Activated CD4-positive, alpha-beta T cell treated with anti-CD3 and anti-CD28 coated beads, Interleukin-2, amount 50 U/mL, for 24 hours (primary cell): Measurements from ENCODE around the gene ASB10.

Experiments used
- DNase-seq, 2 donors: peaks; one replicate each; pipeline ENCODE4 v3.0.0-alpha.2; 2020; ENCODE audit warnings: low read depth in 1 of 2, low spot score in 1 of 2

The ASB10 gene, protein sequence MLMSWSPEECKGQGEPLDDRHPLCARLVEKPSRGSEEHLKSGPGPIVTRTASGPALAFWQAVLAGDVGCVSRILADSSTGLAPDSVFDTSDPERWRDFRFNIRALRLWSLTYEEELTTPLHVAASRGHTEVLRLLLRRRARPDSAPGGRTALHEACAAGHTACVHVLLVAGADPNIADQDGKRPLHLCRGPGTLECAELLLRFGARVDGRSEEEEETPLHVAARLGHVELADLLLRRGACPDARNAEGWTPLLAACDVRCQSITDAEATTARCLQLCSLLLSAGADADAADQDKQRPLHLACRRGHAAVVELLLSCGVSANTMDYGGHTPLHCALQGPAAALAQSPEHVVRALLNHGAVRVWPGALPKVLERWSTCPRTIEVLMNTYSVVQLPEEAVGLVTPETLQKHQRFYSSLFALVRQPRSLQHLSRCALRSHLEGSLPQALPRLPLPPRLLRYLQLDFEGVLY

DNA sequence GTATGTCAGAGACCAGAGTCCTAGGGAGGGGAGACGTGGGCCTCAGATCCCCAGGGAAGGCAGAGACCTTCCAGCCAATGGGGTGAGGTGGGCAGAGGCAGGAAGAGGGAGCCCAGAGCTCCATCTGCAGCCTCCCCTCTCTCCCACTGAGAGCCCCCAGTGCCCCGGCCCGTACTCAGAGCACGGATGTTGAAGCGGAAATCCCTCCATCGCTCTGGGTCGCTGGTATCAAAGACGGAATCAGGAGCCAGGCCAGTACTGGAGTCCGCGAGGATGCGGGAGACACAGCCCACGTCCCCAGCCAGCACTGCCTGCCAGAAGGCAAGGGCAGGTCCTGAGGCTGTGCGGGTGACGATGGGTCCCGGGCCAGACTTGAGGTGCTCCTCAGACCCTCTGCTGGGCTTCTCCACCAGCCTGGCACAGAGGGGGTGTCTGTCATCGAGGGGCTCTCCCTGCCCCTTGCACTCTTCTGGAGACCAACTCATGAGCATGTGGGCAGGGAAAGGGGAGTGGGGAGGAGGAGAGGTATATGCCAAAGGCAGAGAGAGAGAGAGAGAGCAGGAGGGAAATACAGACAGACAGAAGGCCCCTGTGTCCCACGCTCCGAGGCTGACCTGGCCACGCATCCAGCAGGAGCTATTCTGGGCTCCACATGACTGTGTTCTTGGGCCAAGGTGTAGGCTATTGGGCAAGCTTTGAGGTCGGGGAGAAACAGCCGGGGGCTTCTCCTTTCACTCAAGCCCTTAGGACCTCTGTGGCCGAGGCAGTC lies at the start of gene ASB10:
Gene ASB10 (minus strand): TSS at position 611 of the 769 bp plus-strand sequence. CDS start 120 bp downstream, at position 491.
- DNase-seq, result no peak

DNA sequence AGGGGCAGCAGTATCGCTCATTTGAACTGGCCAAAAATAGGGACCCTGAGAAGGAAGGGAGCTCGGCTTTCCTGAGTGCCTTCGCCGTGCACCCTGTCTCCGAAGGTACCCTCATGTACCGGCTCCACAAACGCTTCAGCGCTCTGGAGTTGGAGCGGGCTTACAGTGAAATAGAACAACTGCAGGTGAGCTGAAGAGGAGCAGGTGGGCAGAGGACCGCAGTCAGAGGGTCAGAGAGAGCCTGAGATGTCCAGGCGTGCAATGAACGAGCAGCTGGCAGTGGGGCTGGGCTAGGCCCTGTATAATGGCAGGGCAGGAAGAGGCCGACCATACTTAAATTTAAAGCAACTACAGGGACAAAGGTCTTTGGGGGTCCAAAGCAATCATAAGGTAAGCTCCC lies 49.4 kb upstream of the ASB10 start:
- DNase-seq, result no peak

DNA sequence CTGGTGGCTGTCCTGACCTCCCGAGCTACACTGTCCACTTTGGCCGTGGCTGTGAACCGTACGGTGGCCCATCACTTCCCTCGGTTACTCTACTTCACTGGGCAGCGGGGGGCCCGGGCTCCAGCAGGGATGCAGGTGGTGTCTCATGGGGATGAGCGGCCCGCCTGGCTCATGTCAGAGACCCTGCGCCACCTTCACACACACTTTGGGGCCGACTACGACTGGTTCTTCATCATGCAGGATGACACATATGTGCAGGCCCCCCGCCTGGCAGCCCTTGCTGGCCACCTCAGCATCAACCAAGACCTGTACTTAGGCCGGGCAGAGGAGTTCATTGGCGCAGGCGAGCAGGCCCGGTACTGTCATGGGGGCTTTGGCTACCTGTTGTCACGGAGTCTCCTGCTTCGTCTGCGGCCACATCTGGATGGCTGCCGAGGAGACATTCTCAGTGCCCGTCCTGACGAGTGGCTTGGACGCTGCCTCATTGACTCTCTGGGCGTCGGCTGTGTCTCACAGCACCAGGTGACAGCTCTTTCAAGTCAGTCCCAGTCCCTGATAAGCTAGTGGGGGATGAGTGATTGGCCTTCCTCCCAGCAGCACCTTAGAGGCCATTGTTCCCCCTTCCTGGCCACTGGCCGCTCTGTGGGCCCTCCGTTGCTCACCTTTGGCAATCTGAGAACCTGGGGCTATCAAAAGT lies 48.2 kb upstream of the ASB10 start:
- no peak for DNase-seq

DNA sequence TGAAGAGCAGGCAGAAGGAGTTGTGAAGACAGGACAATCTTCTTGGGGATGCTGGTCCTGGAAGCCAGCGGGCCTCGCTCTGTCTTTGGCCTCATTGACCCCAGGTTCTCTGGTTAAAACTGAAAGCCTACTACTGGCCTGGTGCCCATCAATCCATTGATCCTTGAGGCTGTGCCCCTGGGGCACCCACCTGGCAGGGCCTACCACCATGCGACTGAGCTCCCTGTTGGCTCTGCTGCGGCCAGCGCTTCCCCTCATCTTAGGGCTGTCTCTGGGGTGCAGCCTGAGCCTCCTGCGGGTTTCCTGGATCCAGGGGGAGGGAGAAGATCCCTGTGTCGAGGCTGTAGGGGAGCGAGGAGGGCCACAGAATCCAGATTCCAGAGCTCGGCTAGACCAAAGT lies 46.8 kb upstream of the ASB10 start:
- DNase-seq, result no peak

DNA sequence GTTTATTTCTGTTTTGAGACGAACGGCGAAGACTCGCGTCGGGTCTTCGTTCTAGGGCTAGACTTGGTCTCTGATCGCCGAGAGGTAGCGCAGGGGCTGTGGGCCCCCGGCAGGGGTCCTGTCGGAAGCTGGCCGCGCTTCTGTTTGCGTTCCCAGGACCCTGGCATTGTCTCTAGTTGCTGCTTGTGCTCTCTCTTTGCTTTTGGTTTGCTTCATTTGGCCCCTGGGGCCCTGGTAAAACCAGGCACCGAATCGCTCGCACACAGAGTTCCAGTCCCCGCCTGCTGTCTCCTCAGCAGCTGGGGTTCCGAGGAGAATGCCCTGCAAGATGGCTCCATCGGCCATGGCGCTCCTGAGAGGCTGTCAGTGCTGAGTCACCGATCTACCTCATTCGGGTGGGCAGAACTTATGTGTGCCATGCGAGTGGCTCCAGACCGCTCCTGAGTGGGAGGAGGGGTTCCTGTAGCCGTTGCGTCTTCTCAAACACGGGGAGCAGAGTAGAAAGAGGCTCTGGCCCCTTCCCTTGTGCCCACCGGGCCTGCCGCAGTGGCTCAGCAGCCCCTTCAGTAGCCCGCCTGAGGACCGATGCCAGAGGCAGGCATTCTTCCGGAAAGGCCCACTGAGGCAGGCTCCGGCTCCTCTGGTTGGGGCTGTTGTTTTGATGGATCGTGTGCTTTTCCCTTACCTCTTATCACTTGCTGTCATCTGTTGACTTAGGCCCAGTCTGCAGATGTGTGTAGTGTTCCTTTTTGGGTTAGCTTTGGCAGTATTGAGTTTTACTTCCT lies 46.1 kb upstream of the ASB10 start:
- peak; percentile 53 to 72 for DNase-seq

DNA sequence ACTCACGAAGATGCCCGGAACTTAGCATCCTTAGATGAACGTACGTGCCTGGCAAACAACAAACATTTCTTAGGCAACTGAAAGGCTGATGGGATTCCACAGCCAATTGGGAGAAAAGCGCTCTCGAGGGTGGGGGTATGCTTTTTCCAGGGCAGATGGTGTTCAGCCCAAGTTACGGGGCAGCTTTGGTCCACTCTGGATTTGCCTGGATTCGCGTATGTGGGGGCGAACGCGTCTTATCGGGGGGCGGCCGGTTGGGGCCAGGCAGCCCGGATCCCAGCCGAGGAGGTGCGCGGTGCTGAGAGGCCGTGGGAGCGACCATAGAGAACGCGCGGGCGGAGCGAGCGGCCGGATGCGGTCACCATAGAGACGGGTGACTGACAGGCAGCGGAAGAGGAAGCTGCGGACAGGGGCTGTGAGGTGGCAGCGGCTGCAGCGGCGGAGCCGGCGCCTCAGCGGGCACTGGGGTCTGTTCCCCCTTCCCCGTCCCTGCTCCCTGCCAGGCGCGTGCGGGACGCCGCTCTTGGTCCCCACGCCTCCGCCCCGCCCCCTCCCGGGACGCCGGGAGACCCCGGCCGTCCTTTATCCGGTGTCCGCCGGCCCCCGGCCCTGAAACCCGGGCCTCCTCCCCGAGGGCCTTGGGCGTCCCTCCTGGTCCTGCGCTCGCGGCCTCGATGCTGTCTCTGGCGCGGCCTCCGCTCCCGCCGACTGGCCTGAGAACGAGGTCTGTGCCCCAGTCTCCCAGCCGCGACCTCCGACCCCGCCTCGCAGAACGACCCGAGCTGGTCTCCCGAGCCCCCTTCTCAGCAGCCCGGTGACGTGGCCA lies 45.3 kb upstream of the ASB10 start, which contains the start of gene CHPF2:
Gene CHPF2 (plus strand): TSS at position 393 of the 826 bp plus-strand sequence. CDS start 1,529 bp downstream, outside the sequence.
- DNase-seq, result peak; percentile 74 to 88

DNA sequence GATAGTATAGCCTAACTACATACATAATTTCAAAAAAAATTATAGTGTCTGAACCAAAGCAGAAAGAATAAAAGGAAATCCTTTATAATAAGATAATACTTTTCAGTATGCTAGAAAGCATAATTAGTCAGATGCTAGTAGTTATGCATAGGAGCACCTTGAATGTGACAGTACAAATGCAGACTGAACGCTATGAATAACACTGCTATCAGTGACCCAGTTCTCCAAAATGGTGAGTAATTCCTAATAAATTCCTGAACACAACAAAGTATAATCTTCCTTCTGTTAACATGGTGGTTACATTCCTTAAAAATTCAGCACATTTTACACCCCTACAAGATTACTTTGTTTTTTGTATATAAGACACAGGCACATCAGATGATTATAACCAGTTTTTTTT lies 44.0 kb upstream of the ASB10 start:
- DNase-seq, result no peak

DNA sequence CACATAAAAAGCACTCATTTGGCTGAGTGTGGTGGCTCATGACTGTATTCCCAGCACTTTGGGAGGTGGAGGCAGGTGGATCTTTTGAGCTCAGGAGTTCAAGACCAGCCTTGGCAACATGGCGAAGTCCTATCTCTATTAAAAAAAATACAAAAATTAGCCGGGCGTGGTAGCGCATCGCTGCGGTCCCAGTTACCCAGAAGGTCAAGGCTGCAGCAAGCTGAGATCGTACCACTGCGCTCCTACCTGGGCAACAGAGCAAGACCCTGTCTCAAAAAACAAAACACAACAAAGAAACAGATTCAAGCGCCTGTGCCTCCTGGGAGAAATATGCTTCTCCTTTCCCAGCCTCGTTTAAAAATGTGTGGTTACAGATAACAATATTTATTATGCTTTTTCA lies 42.2 kb upstream of the ASB10 start:
- no peak for DNase-seq

DNA sequence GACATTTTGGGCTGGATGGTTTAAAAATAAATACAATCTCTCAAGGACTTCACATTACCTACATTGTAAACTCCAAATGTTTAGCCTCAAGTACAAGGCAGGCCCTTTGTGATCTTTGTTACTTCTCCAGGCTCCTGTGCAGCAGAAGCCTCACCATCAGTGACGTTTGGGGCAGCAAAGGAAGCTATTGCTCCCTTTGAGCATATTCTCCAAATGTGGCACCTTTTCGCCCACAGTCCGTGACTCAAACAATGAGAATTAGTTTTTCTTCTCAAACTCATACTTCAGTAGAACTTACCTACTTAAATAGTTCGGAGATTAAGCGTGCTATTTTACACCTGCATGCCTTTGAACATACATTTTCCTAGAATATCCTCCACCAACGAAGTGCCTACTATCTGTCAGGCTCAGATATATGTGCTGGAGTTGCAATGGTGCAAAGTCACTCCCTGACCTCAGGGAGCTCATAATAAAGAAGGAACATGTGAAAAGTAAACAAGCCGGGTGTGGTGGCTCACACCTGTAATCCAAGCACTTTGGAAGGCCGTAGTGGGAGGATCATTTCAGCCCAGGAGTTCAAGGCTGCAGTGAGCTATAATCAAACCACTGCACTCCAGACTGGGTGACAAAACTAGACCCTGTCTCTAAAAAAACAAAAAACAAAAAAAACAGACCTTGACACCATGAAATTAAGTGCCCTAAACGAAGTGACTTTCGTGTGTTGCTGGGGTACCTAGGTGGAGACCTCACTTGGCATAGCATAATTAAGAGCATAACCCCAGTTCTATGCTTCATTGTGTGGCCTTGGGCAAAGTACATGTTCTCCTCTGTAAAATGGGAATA lies 41.2 kb upstream of the ASB10 start:
- no peak for DNase-seq

DNA sequence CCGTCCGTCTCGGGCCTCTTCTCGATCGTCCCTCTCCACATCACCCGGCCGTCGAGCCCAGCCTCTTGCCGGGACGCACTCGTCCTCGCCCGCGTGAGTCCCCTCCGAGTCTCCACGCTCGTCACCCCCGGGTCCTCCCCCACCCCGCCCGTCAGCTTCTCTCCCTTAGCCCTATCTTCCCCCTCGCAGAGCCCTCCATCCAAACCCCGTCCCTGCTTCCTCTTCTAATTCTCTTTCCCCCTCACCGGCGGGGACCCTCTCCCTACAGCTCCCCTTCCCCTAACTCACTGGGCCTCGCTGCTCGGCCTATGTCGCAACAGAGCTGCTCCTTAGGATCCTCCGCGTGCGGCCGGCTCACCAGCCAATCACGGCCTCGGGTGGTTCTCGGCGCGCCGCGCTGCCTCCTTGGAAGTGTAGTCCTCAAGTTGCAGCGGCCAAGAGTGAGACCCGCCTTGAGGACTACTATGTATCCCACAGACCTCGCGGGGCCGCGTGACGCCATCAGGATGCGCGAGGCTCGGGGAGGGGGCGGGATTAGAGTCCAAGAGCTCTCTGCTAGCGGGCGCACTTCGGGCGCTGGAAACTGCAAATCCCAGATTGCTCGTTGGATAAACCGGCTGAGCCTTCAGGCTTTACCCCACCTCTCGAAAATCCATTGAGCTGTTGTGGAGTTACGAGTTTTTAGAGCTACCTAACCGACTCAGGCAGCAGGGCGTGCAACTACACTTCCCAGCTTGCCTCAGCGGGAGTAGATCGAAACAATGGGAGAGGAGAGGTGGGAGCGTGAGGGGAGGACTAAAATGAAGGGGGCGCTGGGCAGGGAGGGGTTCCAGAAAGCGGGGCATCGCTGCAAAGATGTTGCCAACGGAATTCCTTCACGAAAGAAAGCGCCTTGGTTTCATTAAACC lies 40.1 kb upstream of the ASB10 start, which contains the start of gene ABCF2:
Gene ABCF2 (minus strand): TSS at position 331 of the 908 bp plus-strand sequence. CDS start 747 bp downstream, outside the sequence.
- peak; percentile 98 for DNase-seq

DNA sequence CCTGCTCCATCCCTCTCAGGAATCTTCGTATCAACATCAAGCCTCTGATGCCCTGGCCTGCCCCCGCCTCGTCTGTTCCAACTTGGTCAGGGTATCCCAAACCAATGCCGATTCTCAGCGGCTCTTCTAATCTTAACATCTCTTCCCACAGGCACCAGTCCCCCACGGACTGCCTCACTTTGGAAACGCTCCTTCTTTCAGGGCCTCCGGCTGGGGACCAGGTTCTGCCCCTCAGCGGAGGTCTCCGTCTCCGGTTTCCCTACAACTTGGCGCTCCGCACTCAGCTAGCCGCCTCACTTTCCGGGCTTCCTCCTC lies 39.5 kb upstream of the ASB10 start:
- no peak for DNase-seq

DNA sequence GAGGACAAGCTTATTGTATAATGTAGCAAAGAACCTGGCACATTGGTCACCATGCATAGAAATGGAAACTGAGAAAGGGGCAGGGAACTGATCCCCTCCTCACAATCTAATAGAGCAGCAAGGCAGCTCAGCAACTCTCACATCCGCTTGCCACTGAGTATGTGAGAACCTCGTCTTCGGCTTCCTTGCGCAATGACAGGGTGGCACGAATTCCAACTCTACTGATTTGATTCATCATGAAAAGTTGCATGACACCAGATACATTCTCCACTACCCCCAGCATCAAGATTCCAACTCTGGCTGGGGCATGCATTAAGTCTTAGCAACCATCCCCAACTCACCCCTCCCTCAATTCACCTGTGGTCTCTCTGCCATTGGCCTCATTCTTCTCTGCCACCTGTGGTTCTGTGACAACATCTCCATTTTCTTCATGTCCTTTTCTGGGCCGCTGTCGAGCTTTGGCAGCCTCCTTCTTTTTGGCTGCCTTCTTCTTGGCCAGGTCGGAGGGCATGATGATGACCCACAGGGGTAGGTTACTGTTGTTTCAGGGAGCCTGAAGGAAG lies 39.0 kb upstream of the ASB10 start:
- no peak for DNase-seq

DNA sequence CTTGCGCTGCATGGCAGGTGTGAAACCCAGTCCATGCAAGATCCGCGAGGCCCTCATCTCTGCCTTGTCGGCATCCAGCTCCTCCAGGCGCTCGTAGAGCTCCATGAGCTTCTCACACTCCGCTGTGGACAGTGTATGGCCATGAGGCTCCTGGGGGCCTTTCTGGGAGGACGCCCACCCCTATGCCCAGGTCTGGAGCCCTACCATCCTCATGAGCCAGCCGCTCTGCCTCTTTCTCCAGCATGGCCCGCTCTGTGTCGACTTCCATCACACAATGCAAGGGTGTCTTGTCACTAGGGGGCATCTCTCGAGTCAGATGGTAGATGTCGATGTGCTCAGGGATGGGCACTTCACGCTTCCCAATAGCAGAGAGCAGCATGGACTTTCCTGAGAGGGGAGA lies 36.7 kb upstream of the ASB10 start:
- DNase-seq, result no peak

DNA sequence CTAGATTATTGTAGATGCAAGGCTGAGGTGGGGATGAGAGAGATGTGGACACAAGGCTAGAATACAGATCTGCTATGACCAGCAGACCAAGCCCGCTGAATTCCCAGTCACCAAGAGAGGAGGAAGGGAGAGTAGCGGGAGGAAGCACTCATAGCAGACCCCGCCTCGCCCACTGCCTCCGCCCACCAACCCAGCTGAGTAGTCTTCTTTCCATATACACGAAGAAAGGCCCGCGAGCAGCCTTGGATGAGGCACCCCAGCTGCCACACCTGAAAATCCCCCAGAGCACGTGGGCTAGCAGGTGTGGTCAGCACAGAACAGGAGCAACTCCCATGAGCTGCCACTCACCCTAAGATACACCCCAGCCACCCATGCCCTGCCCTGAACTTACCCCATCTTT lies 31.1 kb upstream of the ASB10 start:
- DNase-seq, result no peak

DNA sequence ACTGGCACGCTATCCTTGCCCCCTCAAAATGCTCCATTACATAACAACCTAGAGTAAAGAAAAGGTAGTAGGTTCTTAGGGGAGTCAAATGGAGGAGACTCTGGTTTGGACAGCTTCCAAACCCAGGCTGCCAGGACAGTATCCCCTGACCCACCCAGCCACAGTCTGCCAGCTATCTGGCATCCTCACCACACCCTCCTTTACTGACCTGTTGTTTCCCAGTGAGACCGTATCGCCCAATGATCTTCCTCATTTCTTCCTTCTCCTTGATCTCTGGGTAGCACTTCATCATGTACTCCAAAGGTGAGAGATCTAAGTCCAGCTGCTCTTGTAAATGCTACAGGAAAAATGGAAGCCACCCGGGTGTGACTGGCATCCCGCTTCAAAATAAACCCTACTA lies 28.3 kb upstream of the ASB10 start:
- DNase-seq, result no peak

DNA sequence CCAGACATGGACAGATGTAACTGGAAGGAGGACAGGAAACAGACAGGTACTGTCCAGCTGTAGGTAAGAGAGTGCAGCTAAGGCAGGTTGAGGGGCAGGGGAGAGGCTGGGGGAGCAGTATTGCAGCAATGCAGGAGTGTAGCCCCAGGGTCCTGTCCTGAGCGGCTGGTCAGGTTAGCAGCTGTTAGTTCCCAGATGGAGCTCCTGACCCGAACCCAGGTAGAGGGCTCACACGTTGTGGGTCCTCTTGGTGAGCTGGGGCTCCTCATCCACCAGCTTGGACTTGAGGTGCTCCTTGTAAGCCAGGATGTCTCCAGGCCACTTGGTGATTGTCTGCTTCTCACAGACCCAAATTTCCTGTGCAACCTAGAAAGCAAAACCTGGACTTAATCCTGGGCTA lies 26.8 kb upstream of the ASB10 start:
- no peak for DNase-seq

DNA sequence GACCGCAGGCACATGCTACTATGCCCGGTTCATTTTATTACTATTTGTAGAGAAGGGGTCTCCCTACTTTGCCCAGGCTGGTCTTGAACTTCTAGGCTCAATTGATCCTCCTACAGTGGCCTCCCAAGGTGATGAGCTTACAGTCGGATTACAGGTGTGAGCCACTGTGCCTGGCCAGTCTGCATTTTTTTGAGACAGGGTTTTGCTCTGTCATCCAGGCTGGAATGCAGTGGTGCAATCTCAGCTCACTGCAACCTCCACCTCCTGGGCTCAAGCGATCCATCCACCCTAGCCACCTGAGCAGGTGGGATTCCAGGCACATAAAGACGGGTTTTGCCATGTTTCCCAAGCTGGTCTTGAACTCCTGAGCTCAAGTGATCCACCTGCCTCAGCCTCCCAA lies 25.6 kb upstream of the ASB10 start:
- DNase-seq, result no peak
